NOMO-1 (cell line): Measurements from ENCODE around the gene LTB4R2.
"Not testable (repeated sequence)": the region's sequence is repeated elsewhere in the genome, so short reads cannot be mapped to it uniquely, and the experiment has no call there.

Experiments used
- DNase-seq, 2 experiments: peaks; one replicate each; lab custom pipeline; 2025; ENCODE audit not compliant: unreplicated experiment in 2 of 2; lab: John Stamatoyannopoulos, UW

LTB4R2 gene

DNA sequence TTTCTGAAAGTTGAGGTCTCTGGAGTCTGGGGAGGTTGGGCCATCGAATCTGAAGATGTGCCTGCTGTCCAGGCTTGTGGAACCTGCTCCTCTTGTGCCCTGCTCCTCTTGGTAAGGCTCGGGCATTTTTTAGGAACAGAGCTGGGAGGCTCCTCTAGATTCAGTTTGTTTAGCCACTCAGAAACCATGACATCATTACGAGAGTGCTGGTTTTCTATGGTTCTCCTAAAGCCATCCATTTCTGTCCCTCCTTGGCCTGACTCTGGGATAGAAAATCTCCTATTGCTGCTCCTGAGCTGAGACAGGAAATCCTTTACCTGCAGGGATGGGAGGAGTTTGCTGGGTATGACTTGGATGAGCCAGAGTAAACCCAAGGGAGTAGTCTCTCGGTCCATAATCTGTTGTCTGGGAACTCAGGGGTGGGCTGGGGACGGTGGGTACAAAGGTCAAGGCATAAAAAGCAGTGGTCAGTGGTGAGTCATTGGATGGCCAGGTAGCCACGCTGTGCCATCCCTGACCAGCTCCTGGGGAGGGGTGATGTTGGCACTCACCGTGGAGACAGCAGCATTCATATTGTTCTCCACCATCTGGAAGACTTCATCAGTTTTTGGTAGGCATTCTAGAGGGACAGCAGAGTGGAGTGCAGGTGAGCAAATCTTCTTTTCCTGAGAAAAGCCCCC is 27.3 kb downstream of the LTB4R2 start:
- no peak for DNase-seq

DNA sequence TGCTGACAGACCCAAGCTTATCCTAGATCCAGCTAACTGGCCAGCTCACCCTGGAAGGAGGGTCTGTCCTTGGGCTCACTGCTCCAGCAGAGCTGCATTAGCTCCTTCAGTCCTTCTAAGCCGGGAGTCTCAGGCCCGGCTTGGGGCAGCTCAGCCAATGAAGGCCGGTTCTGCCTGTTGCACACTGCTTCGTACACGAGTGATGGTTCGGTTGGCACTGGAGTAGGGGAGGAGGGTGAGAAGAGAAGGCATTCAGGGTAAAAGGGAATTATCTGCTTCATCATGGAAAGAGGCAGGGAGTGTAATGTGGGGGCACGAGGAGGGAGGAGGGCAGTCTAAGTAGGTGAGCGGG is 27.9 kb downstream of the LTB4R2 start:
- no peak for DNase-seq

DNA sequence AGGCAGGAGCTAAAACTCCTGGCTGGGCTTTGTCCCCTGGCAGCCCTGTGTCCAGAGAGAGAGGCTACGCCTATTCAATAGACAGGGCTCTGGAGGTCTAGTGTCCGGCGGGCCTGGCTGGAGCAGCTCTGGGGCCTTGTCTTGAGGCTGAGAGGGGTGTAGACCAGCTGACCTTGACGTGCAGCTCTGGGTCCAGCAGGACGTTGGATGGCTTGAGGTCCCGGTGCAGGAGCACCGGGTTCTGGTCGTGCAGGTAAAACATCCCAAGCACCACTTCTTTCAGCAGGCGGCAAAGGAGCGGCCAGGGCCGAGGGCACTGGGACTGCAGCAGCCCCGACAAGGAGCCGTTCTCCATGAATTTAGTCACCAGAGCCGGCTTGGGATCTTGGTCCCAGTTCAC is 28.9 kb downstream of the LTB4R2 start:
- no peak for DNase-seq

DNA sequence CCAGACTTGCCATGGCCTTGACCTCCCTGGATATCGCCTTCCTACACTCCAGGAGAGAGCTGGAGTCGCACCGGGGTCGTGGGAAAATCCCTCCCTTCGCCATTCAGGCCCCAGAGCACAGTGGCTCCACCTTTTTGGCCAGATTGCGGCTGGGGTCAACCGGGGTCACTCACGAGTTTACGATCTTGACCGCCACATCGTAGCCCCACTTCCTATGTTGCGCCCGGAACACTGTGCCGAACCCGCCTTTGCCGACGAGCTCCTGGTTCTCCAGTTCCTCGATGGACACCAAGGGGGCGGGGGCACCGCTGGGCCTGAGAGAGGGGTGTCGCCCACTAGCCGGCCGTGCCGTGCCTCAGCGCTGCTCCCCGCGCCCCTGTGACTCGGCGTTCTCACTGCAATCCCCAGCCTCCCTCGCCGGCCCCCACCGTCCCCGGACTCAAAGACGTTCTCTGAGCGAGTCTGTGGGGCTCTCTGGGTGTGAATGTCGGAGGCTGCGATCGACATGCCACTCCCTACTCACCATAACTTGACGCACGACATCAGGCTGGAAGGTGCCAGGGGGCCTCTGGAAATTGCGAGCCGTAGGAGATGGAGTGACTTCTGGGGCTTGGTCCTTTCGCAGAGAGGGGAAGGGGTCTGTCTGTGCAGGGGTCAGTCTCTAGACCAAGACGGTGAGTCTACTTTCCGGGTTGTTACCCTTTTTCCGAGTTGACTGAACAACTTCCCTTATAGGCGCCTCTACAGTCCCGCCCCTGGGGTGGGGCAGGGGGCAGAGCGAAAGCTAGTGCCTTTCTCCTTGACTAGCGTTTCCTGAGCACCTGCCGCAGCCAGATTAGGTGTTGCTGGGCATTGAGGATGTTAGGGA is 29.6 kb downstream of the LTB4R2 start, which contains the start of gene RIPK3:
RIPK3 (minus strand) TSS at position 708 of the 868 bp plus-strand sequence; CDS start at position 543, 165 bp downstream.
- DNase-seq, result peak; percentile 74 to 76

DNA sequence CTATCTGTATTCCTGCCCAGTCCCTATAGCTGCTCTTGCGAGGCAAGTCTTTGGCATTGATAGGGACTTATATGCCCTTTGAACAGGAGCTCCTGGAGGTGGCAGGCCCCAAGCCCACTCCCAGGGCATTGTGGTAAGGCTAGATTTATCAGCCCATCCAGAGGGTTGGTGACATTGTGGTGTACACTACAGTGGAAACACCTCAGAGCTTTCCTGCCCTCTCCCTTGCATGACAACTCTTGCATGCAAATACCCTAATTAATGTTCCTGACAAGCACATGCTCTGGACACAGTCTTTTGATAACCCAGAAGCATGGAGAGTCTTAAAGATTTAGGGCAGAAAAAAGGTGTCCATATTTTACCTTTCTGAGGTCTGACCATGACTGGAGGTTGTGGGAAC is 30.7 kb downstream of the LTB4R2 start:
- no peak for DNase-seq

DNA sequence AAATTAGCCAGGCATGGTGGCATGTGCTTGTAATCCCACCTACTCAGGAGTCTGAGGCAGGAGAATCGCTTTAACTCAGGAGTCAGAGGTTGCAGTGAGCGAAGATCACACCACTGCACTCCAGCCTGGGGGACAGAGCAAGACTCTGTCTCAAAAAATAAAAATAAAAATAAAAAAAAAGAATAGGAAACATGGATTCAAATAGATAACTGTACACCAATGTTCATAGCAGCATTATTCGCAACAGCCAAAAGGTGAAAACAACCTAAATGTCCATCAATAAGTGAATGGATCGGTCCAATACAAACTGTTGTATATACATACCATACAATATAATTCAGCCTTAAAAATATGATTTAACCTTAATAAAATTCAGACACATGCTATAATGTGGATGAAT is 32.9 kb downstream of the LTB4R2 start:
- DNase-seq, result no peak

DNA sequence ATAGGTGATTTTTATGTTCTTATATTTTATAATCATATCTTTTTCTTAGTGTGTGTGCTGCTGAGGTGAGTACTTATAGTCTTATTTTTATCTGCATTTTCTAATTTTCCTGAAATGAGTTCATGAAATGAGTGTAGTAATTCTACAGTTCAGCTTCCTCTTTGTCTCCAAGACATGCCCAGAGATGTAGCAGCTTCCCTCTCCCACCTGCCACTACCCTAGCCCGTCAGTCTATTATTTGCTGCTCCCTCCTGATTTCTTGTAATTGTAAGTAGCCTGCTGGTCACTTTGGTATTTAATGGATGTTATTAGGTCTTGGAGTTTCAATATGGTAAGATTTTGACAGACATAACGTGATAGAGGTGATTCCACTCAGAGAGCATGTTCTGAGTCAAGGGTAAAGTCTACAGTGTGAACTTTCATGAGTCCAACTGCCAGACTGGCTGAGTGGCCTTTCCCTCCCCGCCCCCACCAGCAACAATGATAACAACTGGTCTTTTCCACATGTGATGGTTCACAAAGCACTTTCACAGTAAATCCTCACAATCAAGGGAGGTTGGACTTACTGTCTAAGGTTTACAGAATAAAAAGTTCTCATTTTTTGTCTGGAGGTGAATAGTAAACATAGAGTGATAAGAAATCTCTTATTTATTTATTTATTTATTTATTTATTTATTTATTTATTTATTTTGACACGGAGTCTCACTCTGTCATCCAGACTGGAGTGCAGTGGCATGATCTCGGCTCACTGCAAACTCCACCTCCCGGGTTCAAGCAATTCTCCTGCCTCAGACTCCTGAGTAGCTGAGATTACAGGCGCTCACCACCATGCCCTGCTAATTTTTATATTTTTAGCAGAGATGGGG is 34.1 kb downstream of the LTB4R2 start:
- DNase-seq, result peak in 1 of 2 experiments; percentile 40

DNA sequence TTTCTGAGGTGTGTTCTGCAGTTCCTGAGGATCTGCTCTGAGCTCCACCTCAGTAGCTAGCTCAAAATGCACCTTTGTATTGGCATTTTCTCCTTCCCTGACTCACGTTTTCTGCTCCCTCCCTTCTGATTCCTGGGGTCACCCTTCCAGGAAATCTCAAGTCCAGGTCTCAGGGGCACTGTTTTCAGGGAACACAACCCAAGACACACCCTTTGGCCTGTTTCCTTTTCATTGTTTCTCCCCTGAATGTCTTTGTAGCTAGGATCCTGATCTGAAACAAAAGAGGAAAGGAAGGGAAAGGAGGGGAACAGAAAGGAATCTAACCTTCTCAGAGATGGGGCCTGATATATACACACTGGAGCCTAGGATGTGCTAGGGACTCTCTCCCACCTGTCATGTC is 37.2 kb downstream of the LTB4R2 start:
- DNase-seq, result no peak

DNA sequence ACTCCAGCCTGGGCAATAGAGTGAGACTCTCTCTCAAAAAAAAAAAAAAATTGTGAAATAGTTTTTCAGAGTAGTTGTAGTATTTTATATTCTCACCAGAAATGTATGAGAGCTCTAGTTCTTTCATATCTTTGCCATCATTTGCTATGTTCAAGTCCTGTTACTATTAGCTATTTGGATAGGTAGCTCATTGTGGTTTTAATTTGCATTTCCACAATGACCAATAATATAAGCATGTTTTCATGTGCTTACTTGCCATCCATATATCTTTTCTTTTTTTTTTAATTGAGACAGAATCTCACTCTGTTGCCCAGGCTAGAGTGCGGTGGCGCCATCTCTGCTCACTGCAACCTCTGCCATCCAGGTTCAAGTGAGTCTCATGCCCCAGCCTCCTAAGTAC is 38.2 kb downstream of the LTB4R2 start:
- DNase-seq, result no peak

DNA sequence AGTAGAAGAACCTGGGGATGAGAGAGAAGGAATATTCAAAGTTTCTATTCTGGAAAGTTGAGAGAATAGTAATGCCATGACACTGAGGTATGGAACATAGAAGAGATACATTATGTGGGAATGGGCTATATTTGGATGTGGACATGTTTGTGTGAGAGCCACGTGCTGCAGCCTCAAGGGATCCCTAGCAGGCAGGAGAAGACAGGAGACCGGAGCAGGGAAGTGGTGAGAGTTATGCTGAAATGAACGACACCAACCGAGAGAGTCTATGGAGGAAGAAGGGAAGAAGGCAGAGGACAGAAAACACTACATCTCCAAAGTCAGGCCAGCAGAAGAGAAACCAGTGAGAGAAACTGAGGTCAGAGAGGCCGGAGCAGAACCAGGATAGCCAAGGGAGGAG is 39.8 kb downstream of the LTB4R2 start:
- DNase-seq, result no peak

DNA sequence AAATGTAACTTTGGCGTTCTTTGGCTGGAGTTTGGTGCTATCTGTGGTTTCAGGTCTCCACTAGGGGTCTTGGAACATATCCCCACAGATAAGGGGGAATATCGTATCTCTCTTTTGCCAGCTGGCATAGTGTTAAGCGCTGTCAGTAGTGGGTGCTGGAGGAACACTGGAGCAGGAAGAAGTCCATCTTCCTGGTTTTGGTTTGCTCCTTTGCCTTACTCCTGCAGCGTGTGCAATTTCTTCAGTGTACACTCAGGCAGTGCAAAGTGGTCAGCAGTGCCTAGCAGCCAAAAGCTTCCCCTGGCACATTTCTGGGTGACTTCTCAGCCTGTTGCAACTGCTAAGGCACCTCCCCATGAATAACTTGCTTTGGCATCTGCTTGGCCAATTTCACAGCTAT is 41.6 kb downstream of the LTB4R2 start:
- DNase-seq, result no peak

DNA sequence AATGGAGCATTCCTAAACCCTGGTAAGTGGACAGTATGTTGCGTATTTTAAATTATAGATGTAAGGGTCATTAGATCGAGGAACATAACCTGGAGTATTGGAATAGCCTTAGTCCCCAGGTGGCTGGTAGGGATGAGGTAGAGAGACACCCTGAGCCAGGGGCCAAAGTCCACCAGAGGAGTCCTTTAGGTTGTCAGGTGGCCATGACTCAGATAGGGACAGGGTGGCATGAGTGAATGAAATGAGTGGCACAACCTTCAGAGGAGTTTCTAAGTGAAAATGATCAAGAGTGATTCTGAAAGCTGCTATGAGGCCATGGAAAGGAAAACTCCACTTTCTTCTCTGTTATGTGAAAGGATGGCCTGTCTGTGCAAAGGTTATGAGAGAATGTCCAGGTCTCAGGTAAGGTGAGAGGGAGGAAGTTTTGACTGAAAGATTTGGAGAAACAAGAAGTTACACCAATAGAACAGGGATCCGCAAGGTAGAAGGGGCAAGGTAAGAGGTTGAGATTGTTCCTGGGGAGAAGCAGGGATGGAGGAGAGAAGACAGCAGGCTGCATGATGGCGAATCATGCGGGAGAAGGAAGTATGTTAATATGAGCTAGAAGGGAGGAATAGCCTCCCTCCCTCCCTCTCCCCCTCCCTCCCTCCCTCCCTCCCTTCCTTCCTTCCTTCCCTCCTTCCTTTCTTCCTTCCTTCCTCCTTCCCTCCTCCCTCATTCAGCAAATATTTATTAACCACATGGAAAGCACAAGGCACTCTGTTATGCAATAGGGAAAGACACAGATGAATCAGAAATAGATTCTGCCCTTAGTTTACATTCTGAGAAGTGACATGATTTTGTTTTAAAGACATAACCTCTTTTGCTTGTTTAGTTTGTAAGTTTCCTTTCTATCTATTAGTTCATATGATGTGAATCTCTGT is 43.9 kb downstream of the LTB4R2 start:
- DNase-seq, result no peak

DNA sequence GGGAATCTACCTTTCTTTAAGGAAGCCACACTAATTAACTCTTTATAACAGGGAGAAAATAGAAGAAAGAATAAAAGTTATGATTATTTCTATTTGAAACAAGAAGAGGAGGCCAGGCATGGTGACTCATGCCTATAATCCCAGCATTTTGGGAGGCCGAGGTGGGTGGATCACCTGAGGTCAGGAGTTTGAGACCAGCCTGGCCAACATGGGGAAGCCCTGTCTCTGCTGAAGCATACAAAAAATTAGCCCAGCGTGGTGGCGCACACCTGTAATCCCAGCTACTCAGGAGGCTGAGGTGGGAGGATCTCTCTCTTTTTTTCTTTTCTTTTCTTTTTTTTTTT is 44.5 kb downstream of the LTB4R2 start:
- not testable (repeated sequence) for DNase-seq

DNA sequence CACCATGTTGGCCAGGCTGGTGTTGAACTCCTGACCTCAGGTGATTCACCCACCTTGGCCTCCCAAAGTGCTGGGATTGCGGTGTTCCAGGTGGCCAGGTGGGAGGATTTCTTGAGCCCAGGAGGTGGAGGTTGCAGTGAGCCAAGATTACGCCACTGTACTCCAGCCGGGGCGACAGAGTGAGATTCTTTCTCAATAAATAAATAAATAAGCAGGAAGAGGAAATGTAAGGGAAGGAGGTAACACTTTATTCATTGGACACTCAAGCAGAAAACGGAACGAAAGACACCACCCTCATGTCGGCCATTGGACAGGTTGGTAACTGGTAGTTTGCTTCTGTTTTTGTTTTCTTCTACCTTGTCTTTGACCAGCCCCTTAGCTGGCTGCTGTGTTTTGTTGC is 45.1 kb downstream of the LTB4R2 start:
- no peak for DNase-seq

DNA sequence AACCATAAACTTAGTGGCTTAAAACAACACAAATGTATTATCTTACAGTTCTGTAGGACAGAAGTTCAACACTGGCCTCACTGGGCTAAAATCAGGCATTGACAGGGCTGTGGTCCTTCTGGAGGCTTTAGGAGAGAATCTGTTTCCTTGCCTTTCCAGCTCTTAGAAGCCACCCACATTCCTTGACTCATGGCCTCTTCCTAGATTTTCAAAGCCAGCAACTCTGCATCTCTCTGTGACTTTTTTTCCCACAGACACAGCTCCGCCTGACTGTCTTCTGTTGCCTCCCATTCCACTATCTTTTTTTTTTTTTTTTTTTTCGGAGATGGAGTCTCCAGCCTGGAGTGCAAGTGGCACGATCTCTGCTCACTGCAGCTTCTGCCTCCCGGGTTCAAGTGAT is 46.3 kb downstream of the LTB4R2 start:
- no peak for DNase-seq

DNA sequence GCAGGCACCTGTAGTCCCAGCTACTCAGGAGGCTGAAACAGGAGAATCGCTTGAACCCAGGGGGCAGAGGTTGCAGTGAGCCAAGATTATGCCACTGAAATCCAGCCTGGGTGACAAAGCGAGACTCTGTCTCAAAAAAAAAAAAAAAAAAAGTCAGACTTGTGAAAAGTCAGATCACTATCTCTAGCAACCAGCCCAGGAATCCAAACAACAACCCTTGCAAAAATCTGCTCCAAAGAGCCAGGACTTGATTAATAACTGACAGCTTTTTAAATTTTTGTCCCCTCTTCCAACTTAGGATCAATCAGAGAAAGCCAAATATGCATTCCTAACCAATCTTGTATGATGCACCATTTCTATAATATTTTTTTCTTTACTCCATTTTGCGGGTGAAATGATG is 50.3 kb downstream of the LTB4R2 start:
- no peak for DNase-seq

DNA sequence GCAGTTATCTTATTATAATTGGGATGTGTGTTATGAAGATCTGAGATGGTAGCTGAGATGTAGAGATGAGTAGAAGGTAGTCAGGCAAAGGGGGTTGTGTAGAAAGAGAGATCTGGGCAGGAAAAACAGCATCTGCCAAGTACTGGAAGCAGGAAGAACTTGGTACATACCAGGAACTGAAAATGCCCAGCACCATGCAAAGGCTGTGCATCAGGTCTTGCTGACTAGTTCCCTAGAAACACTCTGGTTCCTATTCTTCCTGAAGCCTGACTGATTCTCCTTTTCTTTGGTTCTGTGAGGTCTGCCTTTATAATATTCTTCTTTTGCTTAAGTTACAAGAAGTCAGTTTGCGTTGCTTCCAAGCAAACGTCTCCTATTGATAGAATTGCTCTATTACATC is 51.4 kb downstream of the LTB4R2 start:
- DNase-seq, result no peak
